HG03066 (cell line): ENCODE data around the gene OR10J1.

Source experiments
- ATAC-seq: cut with Tn5 transposase; IDR thresholded peaks from one replicate; pipeline ENCODE4 v1.9.1; 2021; ENCODE audit warnings: low read depth; ENCODE audit not compliant: unreplicated experiment

The OR10J1 gene

DNA sequence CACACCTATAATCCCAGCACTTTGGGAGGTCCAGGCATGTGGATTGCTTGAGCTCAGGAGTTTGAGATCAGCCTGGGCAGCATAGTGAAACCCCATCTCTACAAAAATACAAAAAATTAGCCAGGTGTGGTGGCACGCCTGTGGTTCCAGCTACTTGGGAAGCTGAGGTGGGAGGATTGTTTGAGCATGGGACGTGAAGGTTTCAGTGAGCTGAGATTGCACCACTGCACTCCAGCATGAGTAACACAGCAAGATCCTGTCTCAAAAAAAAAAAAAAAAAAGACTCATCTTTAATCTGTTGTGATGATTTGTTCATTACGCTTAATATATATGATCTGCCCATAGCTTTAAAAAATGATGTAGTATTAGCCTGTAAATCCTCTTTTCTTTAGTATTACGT, 44.0 kb downstream of the OR10J1 start:
- ATAC-seq = no peak
